ENCODE data around the gene CACNA1B.

CACNA1B gene

DNA sequence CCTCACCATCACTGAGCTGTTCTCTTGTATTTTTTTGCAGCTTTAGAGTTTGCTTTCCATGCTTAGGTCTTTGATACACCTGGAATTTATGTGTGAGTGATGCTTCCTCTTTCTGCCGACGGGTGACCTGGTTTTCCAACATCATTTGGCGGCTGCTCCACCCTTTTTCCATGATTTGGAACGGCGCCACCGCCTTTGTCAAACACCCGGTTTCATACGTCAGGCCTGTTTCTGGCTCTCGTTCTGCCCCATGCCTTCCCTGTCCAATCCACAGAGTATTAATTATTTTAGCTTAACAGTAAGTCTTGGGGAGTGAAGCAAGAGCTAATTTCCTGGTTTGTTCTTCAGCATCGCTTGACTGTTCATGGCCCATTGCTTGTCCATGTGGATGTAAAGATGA, 30.2 kb downstream of the CACNA1B start:
- TF ChIP-seq, protein P1, sequence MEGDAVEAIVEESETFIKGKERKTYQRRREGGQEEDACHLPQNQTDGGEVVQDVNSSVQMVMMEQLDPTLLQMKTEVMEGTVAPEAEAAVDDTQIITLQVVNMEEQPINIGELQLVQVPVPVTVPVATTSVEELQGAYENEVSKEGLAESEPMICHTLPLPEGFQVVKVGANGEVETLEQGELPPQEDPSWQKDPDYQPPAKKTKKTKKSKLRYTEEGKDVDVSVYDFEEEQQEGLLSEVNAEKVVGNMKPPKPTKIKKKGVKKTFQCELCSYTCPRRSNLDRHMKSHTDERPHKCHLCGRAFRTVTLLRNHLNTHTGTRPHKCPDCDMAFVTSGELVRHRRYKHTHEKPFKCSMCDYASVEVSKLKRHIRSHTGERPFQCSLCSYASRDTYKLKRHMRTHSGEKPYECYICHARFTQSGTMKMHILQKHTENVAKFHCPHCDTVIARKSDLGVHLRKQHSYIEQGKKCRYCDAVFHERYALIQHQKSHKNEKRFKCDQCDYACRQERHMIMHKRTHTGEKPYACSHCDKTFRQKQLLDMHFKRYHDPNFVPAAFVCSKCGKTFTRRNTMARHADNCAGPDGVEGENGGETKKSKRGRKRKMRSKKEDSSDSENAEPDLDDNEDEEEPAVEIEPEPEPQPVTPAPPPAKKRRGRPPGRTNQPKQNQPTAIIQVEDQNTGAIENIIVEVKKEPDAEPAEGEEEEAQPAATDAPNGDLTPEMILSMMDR (IDR thresholded peaks at IDR 0.05; ENCODE audit: low read depth, low read length, missing control alignments), result no peak
- DNase-seq (ENCODE audit: extremely low read depth, low read depth), result no peak
- no peak overlapping the region for H3K4me3 ChIP-seq (replicated peaks; ENCODE audit: low read depth, low read length)

DNA sequence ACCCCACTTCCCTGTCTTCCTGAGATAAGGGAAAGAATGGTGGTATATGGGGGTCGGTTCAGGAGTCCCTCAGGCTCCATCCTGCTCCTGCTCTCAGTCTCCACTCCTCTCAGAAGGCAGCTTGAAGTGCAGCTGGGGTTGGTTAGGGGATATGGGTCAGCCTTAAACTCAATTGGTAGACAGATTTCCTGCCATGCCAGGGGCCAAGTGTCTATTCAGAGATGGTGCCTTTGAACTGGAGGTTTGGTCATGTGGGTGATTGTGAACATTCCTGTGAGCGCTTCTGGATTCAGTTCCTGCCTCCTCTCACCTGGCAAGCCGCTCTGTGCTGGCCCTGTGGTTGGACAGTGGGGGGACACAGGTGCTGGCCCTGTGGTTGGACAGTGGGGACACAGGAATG, 35.1 kb downstream of the CACNA1B start:
- no peak overlapping the region for H3K4me3 ChIP-seq (replicated peaks; ENCODE audit: low read depth, low read length)
- no peak for DNase-seq (ENCODE audit: extremely low read depth, low read depth)
- TF ChIP-seq, protein P1 (IDR thresholded peaks at IDR 0.05; ENCODE audit: low read depth, low read length, missing control alignments), result no peak

DNA sequence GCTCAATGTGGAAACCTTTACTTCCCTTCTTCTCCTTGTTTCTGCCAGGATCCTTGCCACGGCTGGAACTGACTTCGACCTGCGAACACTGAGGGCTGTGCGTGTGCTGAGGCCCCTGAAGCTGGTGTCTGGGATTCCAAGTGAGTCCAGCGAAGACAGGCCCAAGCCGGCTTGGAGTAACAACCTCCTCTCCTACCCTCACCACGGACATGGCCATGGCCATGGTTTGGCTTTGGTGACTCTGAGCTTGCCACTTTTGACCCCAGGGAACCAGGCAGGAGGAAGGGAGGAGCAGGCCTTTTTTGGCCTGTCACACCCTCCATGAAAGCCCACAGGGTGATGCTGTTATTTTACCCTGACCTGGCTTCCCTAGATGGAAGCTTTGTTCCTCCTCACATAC, 35.5 kb downstream of the CACNA1B start:
- H3K4me3 ChIP-seq (replicated peaks; ENCODE audit: low read depth, low read length), result no peak overlapping the region
- no peak for DNase-seq (ENCODE audit: extremely low read depth, low read depth)
- TF ChIP-seq, protein P1 (IDR thresholded peaks at IDR 0.05; ENCODE audit: low read depth, low read length, missing control alignments), result no peak

GRCh38 chr9:137913771-137914767, 36.5 kb downstream of the CACNA1B start:
- TF ChIP-seq, protein P1 (IDR thresholded peaks at IDR 0.05; ENCODE audit: low read depth, low read length, missing control alignments), result no peak
- no peak for DNase-seq (ENCODE audit: extremely low read depth, low read depth)
- H3K4me3 ChIP-seq (replicated peaks; ENCODE audit: low read depth, low read length), result no peak overlapping the region

DNA sequence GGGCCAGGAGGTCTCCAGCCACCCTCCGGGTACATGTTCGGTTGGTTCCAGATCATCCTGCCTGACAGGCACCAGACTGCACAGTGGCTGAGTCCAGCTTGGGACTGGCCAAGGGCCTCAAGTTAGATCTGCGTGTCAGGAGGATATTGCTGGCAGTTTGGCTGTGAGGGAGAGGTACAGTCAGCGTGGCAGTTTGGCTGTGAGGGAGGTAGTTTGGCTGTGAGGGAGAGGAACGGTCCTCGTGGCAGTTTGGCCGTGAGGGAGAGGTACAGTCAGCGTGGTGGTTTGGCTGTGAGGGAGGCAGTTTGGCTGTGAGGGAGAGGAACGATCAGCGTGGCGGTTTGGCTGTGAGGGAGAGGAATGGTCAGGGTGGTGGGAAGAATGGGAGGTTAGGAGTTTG, 39.0 kb downstream of the CACNA1B start:
- no peak for DNase-seq (ENCODE audit: extremely low read depth, low read depth)
- TF ChIP-seq, protein P1 (IDR thresholded peaks at IDR 0.05; ENCODE audit: low read depth, low read length, missing control alignments), result no peak
- no peak overlapping the region for H3K4me3 ChIP-seq (replicated peaks; ENCODE audit: low read depth, low read length)

DNA sequence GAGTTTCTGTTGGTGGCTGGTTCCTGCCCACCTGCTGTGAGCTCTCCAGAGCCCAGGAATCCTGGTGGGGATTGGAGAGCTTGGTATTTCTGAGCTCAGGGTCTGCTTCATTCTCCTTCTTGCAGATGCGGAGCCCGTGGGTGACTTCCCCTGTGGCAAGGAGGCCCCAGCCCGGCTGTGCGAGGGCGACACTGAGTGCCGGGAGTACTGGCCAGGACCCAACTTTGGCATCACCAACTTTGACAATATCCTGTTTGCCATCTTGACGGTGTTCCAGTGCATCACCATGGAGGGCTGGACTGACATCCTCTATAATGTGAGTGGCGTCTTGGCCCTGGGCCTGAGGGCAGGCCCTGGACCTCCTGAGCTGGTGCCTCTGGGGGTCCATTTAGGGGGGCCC, 39.5 kb downstream of the CACNA1B start:
- TF ChIP-seq, protein P1 (IDR thresholded peaks at IDR 0.05; ENCODE audit: low read depth, low read length, missing control alignments), result no peak
- H3K4me3 ChIP-seq (replicated peaks; ENCODE audit: low read depth, low read length), result no peak overlapping the region

More for the DNA sequence above, 39.5 kb downstream of the CACNA1B start:
- no peak for DNase-seq (ENCODE audit: extremely low read depth, low read depth)
